BLaER1 treated with 17β-estradiol and CSF1 and Interleukin-3, amounts not matched to agents 10 nM and 100 nM (cell line): Measurements from ENCODE around the gene HAND2.

Source experiments
- H3K27ac ChIP-seq, 11 experiments: shearing (Covaris generic); formaldehyde crosslinking; 2 replicates each; pipeline ENCODE4 v1.8.1; 2022
- H3K27me3 ChIP-seq, 11 experiments: shearing (Covaris generic); formaldehyde crosslinking; 2 replicates each; pipeline ENCODE4 v1.8.1; 2022
- H3K36me3 ChIP-seq, 11 experiments: shearing (Covaris generic); formaldehyde crosslinking; 2 replicates each; pipeline ENCODE4 v1.8.1; 2022
- H3K4me1 ChIP-seq, 10 experiments: shearing (Covaris generic); formaldehyde crosslinking; 2 replicates each; pipeline ENCODE4 v1.8.1; 2022
- H3K4me2 ChIP-seq, 11 experiments: shearing (Covaris generic); formaldehyde crosslinking; 2 replicates each; pipeline ENCODE4 v1.8.1; 2022
- H3K4me3 ChIP-seq, 10 experiments: shearing (Covaris generic); formaldehyde crosslinking; 2 replicates each; pipeline ENCODE4 v1.8.1; 2022
- H3K9ac ChIP-seq, 11 experiments: shearing (Covaris generic); formaldehyde crosslinking; 2 replicates each; pipeline ENCODE4 v1.8.1; 2022
- H3K9me3 ChIP-seq, 11 experiments: shearing (Covaris generic); formaldehyde crosslinking; replicated peaks in 1 of 11; 2 replicates each; pipeline ENCODE4 v1.8.1; 2022
- H4K20me1 ChIP-seq, 11 experiments: shearing (Covaris generic); formaldehyde crosslinking; 2 replicates each; pipeline ENCODE4 v1.8.1; 2022
- Cebpa-rat ChIP-seq, 11 experiments: shearing (Covaris generic); IDR thresholded peaks; 2 replicates each; pipeline ENCODE4 v1.8.1; 2022

HAND2 gene

DNA sequence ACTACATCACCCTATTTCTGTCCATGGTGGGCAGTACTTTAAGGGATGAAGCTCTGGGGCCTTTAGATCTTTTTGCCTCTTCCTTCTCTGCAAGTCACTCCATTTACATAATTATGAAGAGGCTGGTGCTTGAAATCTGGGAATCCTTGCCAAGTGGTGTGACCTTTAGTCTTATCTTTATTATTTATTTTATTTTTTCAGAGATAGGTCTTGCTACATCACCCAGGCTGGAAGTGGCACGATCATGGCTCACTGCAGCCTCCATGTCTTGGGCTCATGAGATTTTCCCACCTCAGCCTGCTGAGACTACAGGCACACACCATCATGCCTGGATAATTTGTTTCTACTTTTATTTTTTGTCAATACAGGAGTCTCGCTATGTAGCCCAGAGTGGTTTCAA is 34.4 kb upstream of the HAND2 start:
- H3K36me3 ChIP-seq: no peaks in the 10 kb centered on the region
- no peak overlapping the region for H3K4me2 ChIP-seq
- H3K4me1 ChIP-seq: no peaks in the 10 kb centered on the region
- no peaks in the 10 kb centered on the region for H3K27me3 ChIP-seq
- TF ChIP-seq Cebpa-rat (IDR thresholded peaks at IDR 0.05): no peak
- H3K27ac ChIP-seq: no peak overlapping the region
- H4K20me1 ChIP-seq: no peaks in the 10 kb centered on the region
- no peak overlapping the region for H3K4me3 ChIP-seq
- no peaks in the 10 kb centered on the region for H3K9me3 ChIP-seq
- H3K9ac ChIP-seq: no peak overlapping the region

DNA sequence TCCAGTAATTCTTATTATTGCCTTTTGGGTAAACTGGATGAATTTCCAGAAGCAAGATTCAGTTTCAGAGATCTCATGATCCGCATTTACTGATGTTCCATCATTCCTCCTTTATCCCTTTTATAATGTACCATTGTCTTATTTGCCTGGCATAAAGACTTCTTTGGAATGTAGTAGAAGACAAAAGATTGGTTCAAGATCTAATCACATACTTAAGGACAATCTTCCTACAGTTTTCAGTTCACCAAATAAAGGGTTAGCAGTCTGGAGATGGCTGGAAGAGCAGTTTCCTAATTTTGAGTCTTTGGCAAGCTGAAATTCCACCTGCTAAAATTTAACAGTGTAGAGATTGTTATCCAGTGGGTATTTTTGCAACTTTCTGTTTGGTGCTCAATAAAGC is 30.9 kb upstream of the HAND2 start:
- Histone ChIP-seq H3K9ac (no peak overlapping the region), H3K4me2 (no peak overlapping the region), H3K9me3 (no peaks in the 10 kb centered on the region), H3K4me1 (no peaks in the 10 kb centered on the region), H3K27ac (no peak overlapping the region), H3K27me3 (no peaks in the 10 kb centered on the region), H3K4me3 (no peak overlapping the region), H3K36me3 (no peaks in the 10 kb centered on the region), H4K20me1 (no peaks in the 10 kb centered on the region)
- TF ChIP-seq Cebpa-rat (IDR thresholded peaks at IDR 0.05): no peak

- H4K20me1 ChIP-seq: no peaks in the 10 kb centered on the region
- no peak overlapping the region for H3K4me3 ChIP-seq
- H3K27ac ChIP-seq: no peak overlapping the region
- H3K9ac ChIP-seq: no peak overlapping the region
- H3K36me3 ChIP-seq: no peaks in the 10 kb centered on the region
- no peaks in the 10 kb centered on the region for H3K27me3 ChIP-seq
- H3K9me3 ChIP-seq: no peaks in the 10 kb centered on the region; a peak in 1 of 22 replicates
- TF ChIP-seq Cebpa-rat (IDR thresholded peaks at IDR 0.05): no peak
- no peaks in the 10 kb centered on the region for H3K4me1 ChIP-seq
- H3K4me2 ChIP-seq: no peak overlapping the region
Measured at GRCh38 chr4:173556398-173557131, 26.5 kb upstream of the HAND2 start.

DNA sequence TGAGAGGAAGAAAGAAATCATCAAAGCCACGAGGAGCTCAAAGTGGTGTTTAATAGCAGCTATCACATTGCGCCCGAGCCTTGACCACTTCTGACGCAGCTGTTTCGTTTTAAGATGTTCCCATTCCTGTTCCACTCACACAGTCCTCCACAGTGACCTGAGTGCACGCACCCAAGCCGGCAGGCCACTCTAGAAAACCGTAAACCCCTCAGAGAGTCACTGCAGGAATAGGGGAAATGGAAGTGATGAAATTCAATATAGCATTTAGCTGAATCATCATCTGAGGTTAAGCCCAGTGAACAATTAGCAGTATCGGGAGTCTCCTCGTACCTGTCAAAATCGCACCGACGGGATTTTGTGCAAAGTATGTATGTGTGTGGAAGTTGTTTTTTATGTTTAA is 17.9 kb upstream of the HAND2 start:
- no peak for TF ChIP-seq Cebpa-rat (IDR thresholded peaks at IDR 0.05)
- H3K4me1 ChIP-seq: peaks cover 0 to 4% (median 0%) of the 10 kb centered on the region in 10 experiments; a peak in 1 of 20 replicates
- no peaks in the 10 kb centered on the region for H3K9me3 ChIP-seq
- H3K4me2 ChIP-seq: no peak overlapping the region
- H3K4me3 ChIP-seq: no peak overlapping the region
- no peak overlapping the region for H3K27ac ChIP-seq
- H3K27me3 ChIP-seq: no peaks in the 10 kb centered on the region
- no peaks in the 10 kb centered on the region for H4K20me1 ChIP-seq
- no peak overlapping the region for H3K9ac ChIP-seq
- H3K36me3 ChIP-seq: no peaks in the 10 kb centered on the region

DNA sequence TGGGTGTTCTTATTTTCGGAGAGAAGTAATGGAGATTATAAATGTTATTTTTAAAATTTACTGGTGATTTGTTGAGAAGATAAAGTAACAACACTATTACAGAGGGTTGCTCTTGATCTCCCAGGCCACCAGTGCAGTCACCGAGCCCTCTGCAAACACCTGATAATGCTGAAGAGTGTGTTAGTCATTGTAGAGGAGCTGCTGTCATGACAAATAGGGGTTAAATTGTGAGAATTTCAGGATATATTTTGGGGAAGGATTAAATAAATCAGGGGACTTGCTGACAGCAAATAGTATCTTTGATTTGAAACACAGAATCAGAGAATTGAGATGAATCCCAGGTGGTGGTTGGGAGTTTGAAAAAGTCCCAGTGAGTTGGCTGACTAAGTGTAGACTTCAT is 16.7 kb upstream of the HAND2 start:
- Histone ChIP-seq H3K4me3 (no peak overlapping the region), H3K36me3 (no peaks in the 10 kb centered on the region), H3K27me3 (no peaks in the 10 kb centered on the region), H3K27ac (no peak overlapping the region), H3K4me1 (peaks cover 0 to 4% (median 0%) of the 10 kb centered on the region in 10 experiments; a peak in 1 of 20 replicates), H3K4me2 (no peak overlapping the region), H4K20me1 (no peaks in the 10 kb centered on the region), H3K9me3 (no peaks in the 10 kb centered on the region), H3K9ac (no peak overlapping the region)
- no peak for TF ChIP-seq Cebpa-rat (IDR thresholded peaks at IDR 0.05)

GRCh38 chr4:173545440-173545839 is 15.4 kb upstream of the HAND2 start:
- Histone ChIP-seq H3K27ac (no peak overlapping the region), H3K9me3 (no peaks in the 10 kb centered on the region), H3K36me3 (no peaks in the 10 kb centered on the region), H4K20me1 (no peaks in the 10 kb centered on the region), H3K4me2 (no peak overlapping the region), H3K4me3 (no peak overlapping the region), H3K9ac (no peak overlapping the region), H3K4me1 (peaks cover 0 to 4% (median 0%) of the 10 kb centered on the region in 10 experiments; a peak in 1 of 20 replicates), H3K27me3 (no peaks in the 10 kb centered on the region)
- no peak for TF ChIP-seq Cebpa-rat (IDR thresholded peaks at IDR 0.05)

- Histone ChIP-seq H3K27ac (no peak overlapping the region), H3K4me3 (no peak overlapping the region), H3K36me3 (no peaks in the 10 kb centered on the region), H4K20me1 (no peaks in the 10 kb centered on the region), H3K4me2 (no peak overlapping the region), H3K27me3 (no peaks in the 10 kb centered on the region), H3K9me3 (peaks cover 6 to 10% (median 9%) of the 10 kb centered on the region in 11 experiments), H3K9ac (no peak overlapping the region), H3K4me1 (peaks cover 0 to 4% (median 0%) of the 10 kb centered on the region in 10 experiments; a peak in 1 of 20 replicates)
- TF ChIP-seq Cebpa-rat (IDR thresholded peaks at IDR 0.05): no peak
Measured at GRCh38 chr4:173543266-173543665, 13.2 kb upstream of the HAND2 start.

- no peaks in the 10 kb centered on the region for H4K20me1 ChIP-seq
- H3K36me3 ChIP-seq: no peaks in the 10 kb centered on the region
- no peak for TF ChIP-seq Cebpa-rat (IDR thresholded peaks at IDR 0.05)
- no peak overlapping the region for H3K27ac ChIP-seq
- peaks cover 14 to 26% (median 23%) of the 10 kb centered on the region in 11 experiments for H3K9me3 ChIP-seq
- no peaks in the 10 kb centered on the region for H3K4me1 ChIP-seq
- no peak overlapping the region for H3K9ac ChIP-seq
- H3K4me3 ChIP-seq: no peak overlapping the region
- H3K27me3 ChIP-seq: peaks cover 0 to 14% (median 10%) of the 10 kb centered on the region in 11 experiments; a peak in 8 of 22 replicates
- H3K4me2 ChIP-seq: no peak overlapping the region
Measured at GRCh38 chr4:173539986-173540385, 10.0 kb upstream of the HAND2 start.

- Histone ChIP-seq H3K4me2 (no peak overlapping the region), H3K4me3 (no peak overlapping the region)
Measured at GRCh38 chr4:173538909-173539445, 8.9 kb upstream of the HAND2 start.

More at GRCh38 chr4:173538909-173539445, 8.9 kb upstream of the HAND2 start:
- TF ChIP-seq Cebpa-rat (IDR thresholded peaks at IDR 0.05): no peak
- Histone ChIP-seq H3K36me3 (no peaks in the 10 kb centered on the region), H3K27me3 (peaks cover 0 to 21% (median 13%) of the 10 kb centered on the region in 11 experiments; a peak in 9 of 22 replicates), H4K20me1 (no peaks in the 10 kb centered on the region), H3K9ac (no peak overlapping the region), H3K27ac (no peak overlapping the region), H3K9me3 (peaks cover 14 to 26% (median 23%) of the 10 kb centered on the region in 11 experiments), H3K4me1 (no peaks in the 10 kb centered on the region)
